GM12873 (cell line): ENCODE measurements around the gene MACROD2.

Experiments used
- CTCF ChIP-seq: IDR thresholded peaks from 2 replicates; pipeline ENCODE4 v1.5.1; 2012; ENCODE audit warnings: low read depth, mild to moderate bottlenecking, moderate library complexity, low read length, control low read depth; ENCODE audit not compliant: insufficient read depth; ENCODE audit errors: missing control alignments

The MACROD2 gene

DNA sequence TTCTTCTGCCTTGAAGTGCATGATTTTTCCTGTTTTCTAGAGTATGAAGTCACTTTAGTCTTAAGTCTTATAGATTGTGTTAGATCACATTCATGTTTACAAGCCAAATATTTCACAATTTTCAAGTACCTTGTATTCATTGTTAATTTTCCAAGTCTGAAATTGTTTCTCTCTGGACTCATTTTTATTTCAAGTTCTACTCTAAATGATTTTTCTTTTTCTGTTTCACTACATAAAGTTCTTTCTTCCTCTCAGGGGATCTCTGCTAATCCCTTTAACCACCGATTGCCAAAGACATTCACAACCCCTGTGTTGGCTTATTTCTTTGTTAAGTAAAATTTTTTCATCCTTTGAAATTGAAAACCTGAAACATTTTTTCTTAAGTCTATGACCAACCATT lies 1772.3 kb downstream of the MACROD2 start:
- TF ChIP-seq CTCF = no peak

GRCh38 chr20:15767999-15768741 lies 1772.9 kb downstream of the MACROD2 start:
- no peak for TF ChIP-seq CTCF

DNA sequence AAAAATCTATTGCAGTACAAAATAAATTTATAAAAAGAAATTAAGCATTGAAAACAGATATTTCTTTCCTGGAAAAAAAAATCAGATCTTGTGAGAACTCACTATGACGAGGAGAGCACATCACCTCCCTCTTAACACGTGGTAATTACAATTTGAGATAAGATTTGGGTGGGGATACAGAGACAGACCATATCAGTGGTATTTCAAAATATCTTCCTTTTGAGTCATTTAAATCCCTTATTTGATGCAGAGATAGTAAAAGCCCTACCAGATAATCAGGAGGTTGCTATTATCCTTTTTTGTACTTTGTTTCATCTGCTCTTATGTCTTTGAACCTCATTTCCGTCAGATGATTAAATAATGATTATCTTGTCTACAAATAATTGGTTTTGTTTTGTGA lies 1777.5 kb downstream of the MACROD2 start:
- TF ChIP-seq CTCF = no peak

DNA sequence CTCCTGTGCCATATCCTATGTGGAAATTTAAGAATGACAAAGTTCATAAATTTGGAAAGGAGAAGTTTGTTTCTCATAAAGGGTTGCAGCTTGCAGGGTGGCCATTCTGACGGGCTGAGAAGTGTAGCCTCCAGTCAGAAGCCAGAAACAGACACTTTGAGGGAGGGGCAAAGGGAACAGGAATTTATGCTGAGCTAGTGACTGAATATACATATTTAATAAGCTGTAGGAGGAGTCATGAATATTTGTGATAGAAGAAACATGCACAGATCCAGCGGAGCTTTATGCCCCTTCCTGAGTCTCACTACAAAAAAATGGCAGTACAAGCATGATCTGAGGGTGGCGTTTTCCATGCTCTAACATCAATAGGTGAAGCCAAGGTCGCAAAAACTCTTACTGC lies 1779.6 kb downstream of the MACROD2 start:
- TF ChIP-seq CTCF = no peak

GRCh38 chr20:15776770-15777466 lies 1781.6 kb downstream of the MACROD2 start:
- TF ChIP-seq CTCF = no peak

GRCh38 chr20:15784020-15784419 lies 1788.7 kb downstream of the MACROD2 start:
- no peak for TF ChIP-seq CTCF

DNA sequence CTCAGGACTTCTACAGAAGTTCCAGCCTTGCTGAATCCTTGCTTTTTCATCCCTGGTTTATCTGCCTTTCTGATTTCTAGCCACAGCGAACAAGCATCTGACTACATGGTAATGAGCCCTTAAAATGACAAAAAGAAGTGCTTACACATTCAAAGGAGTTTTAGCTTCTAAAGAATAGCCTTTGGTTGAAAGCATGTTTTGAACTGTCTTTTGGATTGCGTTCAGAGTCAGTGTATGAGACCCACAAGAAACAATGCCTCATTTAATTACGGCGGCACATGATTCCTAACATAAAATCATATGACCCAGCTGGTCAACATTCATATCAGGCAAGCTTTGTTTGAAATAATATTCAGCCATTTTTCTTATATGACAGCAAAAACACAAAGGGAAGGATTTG lies 1793.8 kb downstream of the MACROD2 start:
- TF ChIP-seq CTCF = no peak
